Stimulated activated CD8-positive, alpha-beta memory T cell treated with anti-CD3 and anti-CD28 coated beads, Interleukin-12 subunit alpha, Interleukin-12 subunit beta, amount 100 ng/mL, for 24 hours (primary cell): Measurements from ENCODE around the gene HILPDA.
"Not testable (repeated sequence)": the region's sequence is repeated elsewhere in the genome, so short reads cannot be mapped to it uniquely, and the experiment has no call there.

Experiments
- DNase-seq: peaks from one replicate; pipeline ENCODE4 v3.0.0-alpha.2; 2020; ENCODE audit errors: extremely low read depth

Gene HILPDA

GRCh38 chr7:128431754-128432153 is 23.9 kb upstream of the HILPDA start:
- DNase-seq: no peak

DNA sequence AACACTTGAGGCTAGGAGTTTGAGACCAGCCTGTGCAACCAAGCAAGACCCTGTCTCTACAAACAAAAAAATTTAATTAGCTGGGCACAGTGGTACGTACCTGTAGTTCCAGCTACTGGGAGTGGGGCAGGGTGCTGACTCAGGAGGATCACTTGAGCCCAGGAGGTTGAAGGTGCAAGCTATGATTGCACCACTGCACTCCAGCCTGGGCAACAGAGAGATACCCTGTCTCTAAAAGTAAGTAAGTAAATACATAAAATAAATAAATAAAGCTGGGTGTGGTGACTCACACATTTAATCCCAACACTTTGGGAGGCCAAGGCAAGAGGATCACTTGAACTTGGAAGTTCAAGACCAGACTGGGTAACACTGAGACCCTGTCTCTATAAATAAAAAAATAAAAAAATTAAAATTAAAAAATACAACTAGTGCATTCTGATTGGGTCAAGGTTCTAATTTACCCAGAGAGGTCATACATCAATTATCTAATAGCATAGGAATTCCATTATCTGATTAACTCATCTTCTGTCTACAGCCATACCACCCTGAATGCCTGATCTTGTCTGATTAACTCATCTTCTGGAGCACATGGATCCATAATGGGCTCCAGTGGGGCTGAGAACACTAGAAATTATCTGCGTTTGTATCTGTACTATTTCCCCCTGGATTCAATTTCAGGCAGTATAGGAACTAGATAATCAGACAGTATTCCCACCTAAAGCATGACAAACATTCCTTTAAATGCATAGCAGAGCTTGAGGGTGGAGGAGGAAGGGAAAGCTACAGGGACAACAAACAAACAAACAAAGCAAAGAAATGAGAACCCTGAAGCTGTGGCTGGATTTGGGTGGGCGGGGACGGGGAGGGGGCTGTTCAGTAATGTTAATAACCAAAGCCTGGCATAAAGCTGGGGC is 21.0 kb upstream of the HILPDA start:
- no peak for DNase-seq

- DNase-seq: no peak
Observed at GRCh38 chr7:128435327-128435686, 20.4 kb upstream of the HILPDA start.

DNA sequence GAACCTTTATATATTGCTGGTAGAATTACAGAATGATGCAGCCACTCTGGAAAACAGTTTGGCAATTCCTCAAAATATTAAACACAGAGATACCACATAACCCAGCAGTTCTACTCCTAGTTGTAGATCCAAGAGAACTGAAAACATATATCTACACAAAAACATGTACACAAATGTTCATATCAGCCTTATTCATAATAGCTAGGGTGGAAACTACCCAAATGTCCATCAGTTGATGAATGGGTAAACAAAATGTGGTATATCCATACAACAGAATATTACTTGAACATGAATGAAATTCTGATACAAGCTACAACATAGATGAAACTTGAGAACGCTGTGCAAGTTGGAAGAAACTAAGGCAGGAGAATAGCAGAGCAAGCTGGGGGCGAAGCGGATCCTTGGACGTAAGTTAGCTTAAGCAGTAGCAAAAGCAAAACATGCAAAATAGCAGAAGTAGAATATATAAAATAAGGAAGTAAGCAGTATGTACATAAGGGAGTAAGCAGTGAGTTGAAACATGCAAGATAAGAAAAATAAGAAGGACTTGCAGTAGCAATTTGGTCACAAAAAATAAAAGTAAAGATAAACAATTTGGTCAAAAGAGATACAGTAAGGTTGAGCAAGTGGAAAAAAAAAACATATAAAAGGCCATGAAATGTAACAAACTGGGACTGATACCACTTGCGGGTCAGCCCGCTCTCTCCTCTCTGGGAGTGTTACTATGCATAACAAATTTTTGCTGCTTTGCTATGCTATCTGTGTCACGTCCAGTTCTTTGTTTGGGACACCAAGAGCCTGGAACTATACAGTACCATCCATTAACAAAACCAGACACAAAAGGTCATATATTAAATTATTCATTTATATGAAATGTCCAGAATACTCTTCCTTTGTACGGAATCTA is 18.0 kb upstream of the HILPDA start:
- no peak for DNase-seq

- no peak for DNase-seq
Observed at GRCh38 chr7:128442356-128442755, 13.3 kb upstream of the HILPDA start.

DNA sequence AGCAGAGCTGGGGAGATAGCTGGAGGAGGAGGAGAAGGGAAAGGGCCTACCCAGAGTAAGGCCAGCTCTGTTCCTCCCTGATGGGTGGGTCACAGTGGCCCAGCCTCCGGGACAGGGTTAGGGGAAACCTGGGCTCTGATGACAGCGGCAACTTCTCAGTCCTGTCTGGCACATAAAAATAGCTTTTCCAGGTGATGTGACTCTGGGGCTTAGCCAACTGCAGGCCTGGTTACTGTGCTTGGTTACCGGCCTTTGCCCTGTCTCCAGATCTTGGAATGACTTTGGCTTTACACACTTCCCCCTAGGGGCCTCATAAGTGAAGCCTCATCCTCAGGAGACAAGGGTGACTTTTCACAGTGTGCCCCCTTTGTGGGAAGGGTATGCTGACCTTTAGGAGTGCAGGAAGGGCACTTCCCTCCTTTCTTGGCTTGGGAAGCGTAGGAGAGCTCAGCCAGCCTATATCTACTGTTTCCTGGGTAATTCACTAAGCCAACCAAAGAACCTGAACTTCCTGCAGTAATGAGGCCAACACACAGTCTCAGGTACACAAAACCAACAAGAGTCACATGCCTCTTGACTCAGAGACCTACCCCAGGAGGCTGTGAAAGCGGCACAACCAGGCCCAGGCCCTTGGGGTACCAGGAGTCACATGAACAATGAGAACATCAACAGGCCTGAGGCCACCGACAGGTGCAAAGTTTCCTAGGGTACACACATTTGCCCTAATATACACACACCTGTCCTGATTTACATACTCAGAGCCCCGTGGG is 11.7 kb upstream of the HILPDA start:
- no peak for DNase-seq

DNA sequence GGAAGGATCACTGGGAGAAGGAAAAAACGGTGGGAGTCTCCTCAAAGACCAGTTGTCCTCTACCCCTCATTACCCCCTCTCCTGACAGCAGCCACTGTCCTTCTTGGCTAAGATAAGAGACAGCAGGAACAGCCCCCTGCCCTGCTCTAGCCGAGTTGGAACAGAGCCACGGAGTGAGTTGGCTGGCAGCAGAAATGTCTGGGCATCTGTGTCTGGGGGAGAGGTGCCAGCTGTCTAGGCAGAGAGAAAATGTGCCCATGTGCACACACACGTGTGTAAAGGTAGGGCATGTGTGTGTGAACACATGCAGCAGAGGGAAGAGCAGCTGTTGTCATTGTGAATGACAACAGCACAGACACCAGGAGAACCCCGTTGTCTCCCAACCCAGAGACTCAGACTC is 9.4 kb upstream of the HILPDA start:
- no peak for DNase-seq

DNA sequence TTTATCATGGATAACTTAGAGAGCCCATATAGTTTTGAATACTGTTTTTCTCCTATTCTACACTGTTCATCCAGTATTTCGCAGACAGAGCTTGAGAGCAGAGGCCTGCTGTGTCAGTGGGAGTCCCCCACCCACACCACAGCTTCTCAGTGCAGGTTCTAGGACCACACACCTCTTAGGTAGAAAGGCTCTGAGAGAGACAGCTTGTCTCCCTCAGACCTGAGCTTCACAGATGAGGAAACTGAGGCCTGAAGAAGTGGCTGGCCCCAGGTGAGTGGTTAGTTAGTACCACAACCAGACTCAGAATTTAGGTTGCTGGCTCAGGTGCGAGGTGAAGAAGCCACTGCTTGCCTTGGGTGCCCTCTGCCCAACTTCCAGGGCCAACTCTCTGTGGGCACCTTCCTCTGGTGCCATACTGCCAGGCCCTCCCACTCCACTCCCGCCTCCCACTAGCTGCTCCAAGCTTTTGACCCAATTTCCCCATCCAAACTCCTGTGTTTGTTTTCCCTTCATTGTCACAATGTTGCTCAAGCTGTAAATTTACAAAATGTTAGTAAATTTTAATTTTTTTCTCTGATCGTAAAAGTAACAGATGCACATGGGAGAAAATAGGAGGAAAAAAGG is 7.6 kb upstream of the HILPDA start:
- no peak for DNase-seq

DNA sequence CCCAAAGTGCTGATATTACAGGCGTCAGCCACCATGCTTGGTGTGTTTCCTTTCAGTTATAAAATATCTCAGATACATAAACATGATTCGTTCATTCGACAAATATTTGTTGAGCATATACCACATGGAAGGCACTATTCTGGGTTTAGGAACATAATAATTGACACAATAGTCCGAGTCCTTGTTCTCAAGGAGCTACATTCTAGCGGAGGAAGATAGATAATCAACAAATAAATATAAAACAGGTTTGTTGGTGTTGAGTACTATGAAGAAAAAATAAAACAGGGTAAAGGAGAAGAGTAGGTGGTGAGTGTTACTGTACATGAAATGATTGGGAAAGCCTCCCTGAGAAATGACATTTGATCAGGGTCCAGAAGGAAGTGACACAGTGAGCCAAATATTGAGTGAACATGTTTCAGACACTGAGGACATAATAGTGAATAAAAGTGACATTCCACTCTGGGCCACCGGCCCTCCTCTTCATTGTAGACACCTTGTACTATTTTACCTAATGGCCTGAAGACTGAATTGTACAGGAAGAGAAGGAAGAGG is 6.9 kb upstream of the HILPDA start:
- DNase-seq: no peak

DNA sequence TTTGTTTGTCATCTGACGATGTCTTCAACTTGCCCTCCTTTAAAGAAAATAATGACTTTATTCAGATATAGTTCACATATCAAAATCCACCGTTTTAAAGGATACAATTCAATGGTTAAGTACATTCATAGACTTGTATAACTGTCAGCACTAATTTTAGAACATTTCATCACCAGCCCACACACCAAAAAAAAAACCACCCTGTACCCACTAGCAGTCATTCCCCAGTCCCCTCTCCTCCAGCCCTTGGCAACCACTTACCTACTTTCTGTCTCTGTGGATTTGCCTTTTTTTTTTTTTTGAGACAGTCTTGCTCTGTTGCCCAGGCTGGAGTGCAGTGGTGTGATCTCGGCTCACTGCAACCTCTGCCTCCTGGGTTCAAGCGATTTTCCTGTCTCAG is 5.3 kb upstream of the HILPDA start:
- DNase-seq: no peak

GRCh38 chr7:128450913-128451312 is 4.8 kb upstream of the HILPDA start:
- DNase-seq: no peak

GRCh38 chr7:128452552-128452951 is 3.1 kb upstream of the HILPDA start:
- no peak for DNase-seq

DNA sequence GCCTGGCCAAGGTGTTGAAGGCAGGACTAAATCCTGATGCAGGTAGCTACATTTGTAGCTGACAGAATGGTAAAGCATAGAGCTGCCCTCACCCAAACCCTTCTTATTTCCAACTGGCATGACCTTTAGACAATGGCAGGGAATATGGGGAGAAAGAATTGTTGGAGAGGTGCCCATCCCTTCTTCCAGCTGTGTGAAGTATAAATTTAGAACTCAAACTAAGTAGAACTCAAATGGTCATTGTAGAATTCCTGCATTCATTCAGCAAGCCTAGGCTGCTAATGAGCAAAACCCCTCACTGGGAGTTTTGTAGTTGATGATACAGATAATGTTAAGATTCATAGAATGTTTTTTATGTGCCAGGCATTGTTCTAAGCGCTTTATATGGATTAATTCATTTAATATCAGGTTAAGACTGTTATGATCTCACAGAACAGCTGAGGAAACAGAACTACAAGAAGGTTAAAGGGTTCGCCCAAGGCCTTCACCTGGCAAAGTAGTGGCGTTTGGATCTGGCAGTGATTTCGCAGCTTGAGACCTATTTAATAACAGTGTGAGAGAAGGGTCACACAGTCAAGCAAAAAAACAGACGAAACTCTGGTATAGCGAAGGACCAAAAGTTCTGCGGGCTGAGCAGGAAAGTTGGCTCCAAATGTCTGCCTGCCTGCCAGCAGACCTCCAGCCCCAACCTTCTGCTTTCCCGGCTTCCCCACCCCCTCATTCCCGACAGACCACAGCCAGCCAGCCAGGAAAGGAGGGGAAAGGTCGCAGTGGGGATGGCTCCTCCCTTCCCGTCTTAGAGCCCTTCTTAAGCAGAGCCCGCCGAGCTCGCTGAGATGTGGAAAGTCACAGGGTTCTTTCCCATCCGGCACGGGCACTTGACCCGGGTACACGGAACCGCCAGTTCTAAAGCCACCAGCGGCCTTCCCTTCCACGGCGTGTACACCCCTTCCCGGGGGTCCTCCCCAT is 1.6 kb upstream of the HILPDA start:
- no peak for DNase-seq

- DNase-seq: no peak
Observed at GRCh38 chr7:128454808-128455542, 703 bp upstream of the HILPDA start.

DNA sequence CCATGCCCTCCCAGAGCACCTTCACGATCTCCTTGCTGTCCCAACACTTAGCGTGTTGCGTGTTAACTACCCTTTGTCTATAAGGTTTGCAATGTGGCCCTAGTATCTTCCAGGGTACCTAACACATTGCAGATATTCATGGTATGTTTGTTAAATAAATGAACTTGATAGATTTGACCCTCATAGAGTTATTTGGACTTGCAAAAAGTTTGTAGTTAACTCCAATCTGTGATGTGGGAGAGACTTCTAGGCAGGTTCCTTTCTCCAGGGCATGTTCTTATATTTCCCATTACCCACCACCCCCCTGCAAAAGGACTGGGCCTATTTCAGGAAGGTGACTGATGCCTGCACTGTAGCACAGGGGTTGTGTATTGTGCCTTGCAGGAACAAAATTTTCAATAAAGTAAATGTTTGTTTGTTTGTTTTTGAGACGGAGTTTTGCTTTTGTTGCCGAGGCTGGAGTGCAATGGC is 612 bp downstream of the HILPDA start:
- no peak for DNase-seq

GRCh38 chr7:128457385-128457784 is 1.7 kb downstream of the HILPDA start:
- DNase-seq: not testable (repeated sequence)

- no peak for DNase-seq
Observed at GRCh38 chr7:128458956-128459355, 3.3 kb downstream of the HILPDA start.

GRCh38 chr7:128459394-128459878 is 3.8 kb downstream of the HILPDA start:
- no peak for DNase-seq

GRCh38 chr7:128462460-128462859 is 6.8 kb downstream of the HILPDA start:
- no peak for DNase-seq
